Measurements from ENCODE around the gene HMG20A. TPM values are rescaled to one million over a fixed set of nuclear protein-coding genes. Genes with fewer than 3 reads are reported as not detected.

Gene HMG20A
- total RNA-seq, 1 donor from 2014 or later: 27.0 TPM

GRCh38 chr15:77516786-77517185, 96.1 kb downstream of the HMG20A start:
- DNase-seq (ENCODE audit: low read depth in 2 of 2): no peak

GRCh38 chr15:77517579-77517978, 96.9 kb downstream of the HMG20A start:
- DNase-seq (ENCODE audit: low read depth in 2 of 2): no peak

DNA sequence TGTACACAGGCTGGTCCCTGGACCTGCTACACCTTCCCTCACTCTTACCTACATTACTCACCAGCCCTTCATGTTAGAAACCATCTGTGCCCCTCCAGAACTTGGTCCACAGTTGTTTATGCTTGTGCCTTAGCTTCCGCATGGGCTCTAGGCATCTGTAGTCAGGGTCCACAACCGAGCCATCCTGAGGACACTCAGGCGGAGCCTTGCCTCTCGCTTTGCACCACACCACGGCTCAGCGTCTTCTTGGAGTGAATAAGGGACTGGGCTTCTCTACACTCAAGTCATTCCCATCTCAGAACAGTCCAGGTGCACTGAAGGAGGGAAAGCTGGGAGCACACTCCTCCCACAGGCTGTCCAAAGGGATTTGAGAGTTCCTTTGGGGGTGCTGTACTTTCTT, 97.8 kb downstream of the HMG20A start:
- no peak for DNase-seq (ENCODE audit: low read depth in 2 of 2)

DNA sequence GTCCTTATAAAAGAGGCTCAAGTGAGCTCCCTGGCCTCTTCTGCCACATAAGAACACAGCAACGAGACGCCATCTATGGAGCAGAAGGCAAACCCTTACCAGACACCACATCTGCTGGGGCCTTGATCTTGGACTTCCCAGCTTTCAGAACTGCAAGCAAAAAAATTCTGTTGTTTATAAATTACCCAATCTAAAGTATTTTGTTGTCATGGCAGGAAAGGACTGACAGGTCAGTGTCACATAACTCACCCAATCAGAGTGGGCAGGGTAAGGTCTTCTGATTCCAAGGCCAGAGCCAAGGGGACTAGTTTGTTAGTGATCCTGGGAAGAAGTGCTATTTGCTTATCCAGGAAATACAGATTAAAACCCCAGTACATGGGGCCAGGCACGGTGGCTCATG, 98.9 kb downstream of the HMG20A start:
- no peak for DNase-seq (ENCODE audit: low read depth in 2 of 2)

GRCh38 chr15:77521206-77521605, 100.5 kb downstream of the HMG20A start:
- DNase-seq (ENCODE audit: low read depth in 2 of 2): no peak

GRCh38 chr15:77525400-77525811, 104.7 kb downstream of the HMG20A start:
- no peak for DNase-seq (ENCODE audit: low read depth in 2 of 2)

DNA sequence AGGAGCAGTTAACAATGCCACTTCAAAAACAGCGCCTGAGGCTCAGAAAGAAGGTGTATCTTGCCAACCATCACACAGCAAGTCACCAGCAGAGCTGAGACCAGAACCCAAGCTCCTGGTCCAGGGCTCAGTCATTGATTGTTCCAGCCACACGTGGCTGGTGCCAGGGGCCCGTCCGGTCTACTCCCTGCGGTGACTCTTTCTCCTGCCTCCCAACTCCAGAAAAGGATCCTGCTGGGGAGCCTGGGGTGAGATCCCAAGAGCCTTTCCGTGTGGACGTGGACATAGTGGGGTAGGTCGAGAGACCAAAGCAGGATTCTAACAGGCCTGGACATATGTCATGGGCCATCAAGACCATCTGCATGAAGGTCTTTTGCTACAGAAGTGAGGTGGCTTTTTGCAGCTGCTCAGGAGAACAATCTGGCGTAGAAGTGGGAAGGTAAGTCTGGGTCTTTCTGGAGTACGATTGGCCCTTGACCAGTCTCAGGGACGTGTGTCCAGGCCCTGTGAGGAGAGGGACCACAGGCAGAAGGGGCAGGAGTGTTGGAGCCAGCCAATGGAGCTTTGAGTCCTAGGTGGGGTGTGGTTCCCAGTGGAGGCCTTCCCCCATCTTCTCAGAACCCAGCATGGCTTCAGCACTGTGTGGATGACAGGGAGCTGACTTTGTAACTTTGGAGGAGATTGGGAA, 105.4 kb downstream of the HMG20A start:
- no peak for DNase-seq (ENCODE audit: low read depth in 2 of 2)

GRCh38 chr15:77526595-77527163, 106.0 kb downstream of the HMG20A start:
- DNase-seq (ENCODE audit: low read depth in 2 of 2): no peak

DNA sequence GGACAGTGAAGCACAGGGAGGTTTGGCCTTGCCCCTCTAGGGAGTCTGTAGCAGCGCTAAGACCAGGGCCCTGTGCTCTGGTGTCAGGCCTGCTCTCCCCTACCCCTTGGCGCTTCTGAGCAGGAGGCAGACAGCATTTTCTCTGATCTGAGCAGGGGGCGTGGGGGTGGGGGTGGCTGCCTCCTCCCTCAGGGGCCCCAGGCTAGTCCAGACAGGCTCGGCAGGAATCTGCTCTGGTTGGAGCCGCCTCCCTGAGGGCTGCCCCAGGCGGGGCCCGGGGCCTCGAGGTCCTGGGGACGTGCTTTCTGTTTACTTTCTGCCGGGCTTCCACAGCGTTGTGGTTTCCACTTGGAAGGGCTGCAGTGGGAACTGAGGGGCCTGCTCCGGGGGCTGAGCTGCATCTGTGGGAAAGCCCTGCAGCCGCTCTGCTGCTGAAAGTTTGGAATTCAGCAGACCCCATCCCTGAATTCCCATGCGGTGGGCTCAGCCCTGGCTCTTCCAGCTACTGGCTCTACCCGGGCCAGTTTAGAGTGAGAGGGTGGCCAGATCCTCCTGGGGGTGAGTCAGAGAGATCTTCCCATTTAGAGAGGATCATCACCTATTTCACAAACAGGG, 106.6 kb downstream of the HMG20A start:
- peak in 1 of 2 donors; percentile 36 for DNase-seq (ENCODE audit: low read depth in 2 of 2)

DNA sequence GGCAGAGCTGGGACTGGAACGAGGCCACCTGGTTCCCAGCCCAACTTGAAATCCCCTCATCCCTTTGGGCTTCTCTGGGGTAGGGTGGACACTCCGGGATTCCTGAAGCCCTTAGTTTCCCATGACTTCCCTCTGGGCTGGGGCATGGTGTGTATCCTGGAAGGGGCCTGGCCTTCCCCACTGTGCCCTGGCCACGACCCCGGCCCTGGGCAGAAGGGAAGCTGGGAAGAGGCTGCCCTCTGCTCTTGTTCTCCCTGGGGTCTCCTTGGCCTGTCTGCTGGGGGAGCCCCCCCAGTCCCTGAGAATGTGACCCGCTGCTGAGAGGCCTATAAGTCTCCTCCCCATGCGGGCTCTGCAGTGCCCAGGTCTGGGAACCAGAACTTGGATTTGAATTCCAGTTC, 107.1 kb downstream of the HMG20A start:
- DNase-seq (ENCODE audit: low read depth in 2 of 2): no peak

- DNase-seq (ENCODE audit: low read depth in 2 of 2): no peak
These were observed 107.7 kb downstream of the HMG20A start for GRCh38 chr15:77528290-77528967.

DNA sequence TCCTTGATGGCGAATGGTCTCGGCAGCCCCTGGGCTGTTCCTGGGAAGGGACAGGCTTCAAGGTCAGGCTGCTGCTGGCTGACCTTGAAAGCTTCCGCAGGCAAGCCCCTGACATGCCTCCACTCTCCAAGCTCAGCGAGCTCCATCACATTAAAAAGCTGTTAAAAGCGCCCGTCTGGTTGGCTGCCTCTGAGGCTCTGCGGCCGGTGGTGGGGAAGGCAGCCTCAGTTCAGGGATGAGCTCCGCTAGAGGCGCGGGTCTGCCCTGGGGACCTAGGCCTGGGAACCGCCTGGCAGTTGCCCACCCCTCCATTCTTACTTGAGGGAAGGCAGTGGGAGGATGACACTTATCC, 108.3 kb downstream of the HMG20A start:
- no peak for DNase-seq (ENCODE audit: low read depth in 2 of 2)

- no peak for DNase-seq (ENCODE audit: low read depth in 2 of 2)
These were observed 108.9 kb downstream of the HMG20A start for GRCh38 chr15:77529394-77530159.

DNA sequence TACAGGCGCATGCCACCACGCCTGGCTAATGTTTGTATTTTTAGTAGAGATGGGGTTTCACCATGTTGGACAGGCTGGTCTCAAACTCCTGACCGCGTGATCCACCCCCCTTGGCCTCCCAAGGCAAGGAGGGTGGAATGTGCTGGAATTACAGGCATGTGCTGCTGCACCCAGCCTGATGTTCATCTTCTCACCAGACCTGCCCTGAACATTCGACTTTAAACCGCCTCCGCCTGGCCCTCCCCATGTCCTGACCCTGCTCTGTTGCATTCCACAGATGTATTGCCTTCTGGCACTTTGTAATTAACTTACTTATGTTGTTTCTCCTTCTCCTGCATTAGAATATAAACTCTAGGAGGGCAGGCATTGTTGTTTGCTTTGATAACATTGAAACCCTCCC, 109.9 kb downstream of the HMG20A start:
- no peak for DNase-seq (ENCODE audit: low read depth in 2 of 2)

- DNase-seq (ENCODE audit: low read depth in 2 of 2): no peak
These were observed 110.7 kb downstream of the HMG20A start for GRCh38 chr15:77531191-77532000.

DNA sequence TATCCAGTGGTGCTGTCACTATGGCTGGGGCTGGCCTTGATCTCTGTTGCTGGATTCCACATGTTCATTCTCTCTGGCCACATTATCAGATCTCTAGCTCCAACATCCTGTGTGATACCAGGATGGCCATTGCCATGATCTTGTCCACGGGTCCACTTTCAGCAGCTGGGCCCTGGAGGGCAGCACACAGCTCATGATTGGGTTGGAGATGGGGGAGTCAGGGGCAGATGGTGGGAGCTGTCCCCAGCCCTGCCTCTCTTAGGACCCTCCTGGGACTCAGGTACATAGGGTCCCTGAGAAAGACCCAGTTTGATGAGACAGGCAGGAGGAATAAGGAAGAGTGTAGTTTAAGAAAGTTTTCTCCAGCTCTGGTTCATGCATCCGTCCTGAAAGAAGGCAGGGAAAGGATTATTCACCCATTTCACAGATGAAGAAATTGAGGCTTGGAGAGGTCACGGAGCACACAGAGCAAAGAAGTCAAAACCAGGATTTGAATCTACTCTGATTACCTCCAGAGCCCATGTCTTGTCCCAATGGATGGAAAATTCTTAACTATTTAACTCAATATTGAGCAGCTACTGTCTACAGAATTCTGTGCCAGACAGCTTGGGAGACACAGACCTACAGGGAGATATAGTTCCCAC, 111.5 kb downstream of the HMG20A start:
- DNase-seq (ENCODE audit: low read depth in 2 of 2): no peak

DNA sequence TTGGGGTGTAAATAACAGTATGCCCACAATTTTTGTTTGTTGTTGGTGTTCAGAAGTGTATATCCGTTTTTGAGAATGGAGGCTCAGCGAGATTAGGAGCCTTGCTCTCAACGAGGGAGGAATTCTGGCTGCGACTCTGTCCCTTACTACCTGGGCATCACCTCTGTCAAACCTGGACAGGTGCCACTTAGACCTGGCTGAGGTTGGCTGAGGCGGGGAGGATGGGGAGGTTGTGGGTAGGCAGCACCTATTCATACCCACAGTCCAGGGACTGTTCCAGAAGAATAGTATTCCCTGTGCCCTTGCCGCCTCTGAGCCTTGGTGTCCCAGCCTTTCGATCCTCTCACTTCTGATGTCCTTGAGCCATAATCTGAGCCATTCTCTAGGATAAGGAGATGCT, 112.2 kb downstream of the HMG20A start:
- DNase-seq (ENCODE audit: low read depth in 2 of 2): no peak

DNA sequence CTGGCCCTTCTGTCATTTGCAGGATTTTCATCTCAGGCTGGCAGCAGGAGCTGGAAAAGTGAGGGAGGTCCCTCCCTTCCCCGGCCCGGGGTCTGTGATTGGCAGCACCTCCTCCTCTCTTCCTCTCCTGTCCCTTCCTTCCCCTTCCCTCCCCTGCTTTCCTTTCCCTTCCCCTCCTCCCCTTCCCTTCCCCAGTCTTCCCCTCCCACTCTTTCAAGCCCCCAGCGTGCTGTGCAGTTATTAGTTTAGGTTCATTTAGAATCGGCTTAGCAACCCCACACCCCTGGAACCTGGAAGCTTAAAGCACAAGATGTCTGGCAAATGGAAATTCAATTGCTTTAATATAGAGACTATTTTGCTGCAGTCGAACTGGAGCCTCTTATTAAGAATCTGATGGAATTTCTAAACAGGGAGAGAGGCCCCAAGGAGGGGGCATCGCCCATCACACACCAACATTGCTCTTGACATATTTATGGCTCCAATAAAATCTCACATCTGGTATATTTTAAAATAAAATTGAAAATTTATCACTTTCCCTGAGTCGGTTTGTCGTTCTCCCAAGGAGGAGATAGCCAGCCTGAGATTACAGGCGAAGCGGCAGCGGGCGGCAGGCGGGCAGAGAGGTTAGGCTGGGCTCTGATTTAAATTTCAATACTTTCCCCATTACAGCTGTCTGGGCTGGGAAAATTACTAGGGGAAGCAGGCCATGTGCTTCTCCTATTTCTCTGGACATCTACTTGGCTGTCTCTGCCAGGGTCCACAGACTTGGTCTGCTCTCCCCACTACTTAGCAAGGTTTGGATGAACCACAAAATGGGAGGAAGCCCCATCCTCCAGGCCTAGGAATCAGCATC, 113.1 kb downstream of the HMG20A start:
- peak in 1 of 2 donors; percentile 8 for DNase-seq (ENCODE audit: low read depth in 2 of 2)

Measured in lung microvascular endothelial cell (primary cell).